ENCODE results near the gene CDKN2B-AS1.

CDKN2B-AS1 gene

GRCh38 chr9:22158271-22158670, 163.7 kb downstream of the CDKN2B-AS1 start:
- Histone ChIP-seq H3K4me2 (ENCODE audit: low read length) (no peak overlapping the region), H3K4me1 (no peaks in the 10 kb centered on the region), H3K36me3 (ENCODE audit: control insufficient read depth, insufficient read depth, low read length) (no peaks in the 10 kb centered on the region), H3K9ac (no peak overlapping the region), H3K4me3 (ENCODE audit: low read depth, low read length) (no peak overlapping the region), H3K27ac (no peak overlapping the region), H2AFZ (no peak overlapping the region), H3K27me3 (ENCODE audit: control insufficient read depth, insufficient read depth, low read length) (no peaks in the 10 kb centered on the region), H3K9me3 (ENCODE audit: control insufficient read depth, low read length) (no peaks in the 10 kb centered on the region), H3K79me2 (no peaks in the 10 kb centered on the region)
- TF ChIP-seq, protein P1, sequence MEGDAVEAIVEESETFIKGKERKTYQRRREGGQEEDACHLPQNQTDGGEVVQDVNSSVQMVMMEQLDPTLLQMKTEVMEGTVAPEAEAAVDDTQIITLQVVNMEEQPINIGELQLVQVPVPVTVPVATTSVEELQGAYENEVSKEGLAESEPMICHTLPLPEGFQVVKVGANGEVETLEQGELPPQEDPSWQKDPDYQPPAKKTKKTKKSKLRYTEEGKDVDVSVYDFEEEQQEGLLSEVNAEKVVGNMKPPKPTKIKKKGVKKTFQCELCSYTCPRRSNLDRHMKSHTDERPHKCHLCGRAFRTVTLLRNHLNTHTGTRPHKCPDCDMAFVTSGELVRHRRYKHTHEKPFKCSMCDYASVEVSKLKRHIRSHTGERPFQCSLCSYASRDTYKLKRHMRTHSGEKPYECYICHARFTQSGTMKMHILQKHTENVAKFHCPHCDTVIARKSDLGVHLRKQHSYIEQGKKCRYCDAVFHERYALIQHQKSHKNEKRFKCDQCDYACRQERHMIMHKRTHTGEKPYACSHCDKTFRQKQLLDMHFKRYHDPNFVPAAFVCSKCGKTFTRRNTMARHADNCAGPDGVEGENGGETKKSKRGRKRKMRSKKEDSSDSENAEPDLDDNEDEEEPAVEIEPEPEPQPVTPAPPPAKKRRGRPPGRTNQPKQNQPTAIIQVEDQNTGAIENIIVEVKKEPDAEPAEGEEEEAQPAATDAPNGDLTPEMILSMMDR (IDR thresholded peaks at IDR 0.05) = no peak

DNA sequence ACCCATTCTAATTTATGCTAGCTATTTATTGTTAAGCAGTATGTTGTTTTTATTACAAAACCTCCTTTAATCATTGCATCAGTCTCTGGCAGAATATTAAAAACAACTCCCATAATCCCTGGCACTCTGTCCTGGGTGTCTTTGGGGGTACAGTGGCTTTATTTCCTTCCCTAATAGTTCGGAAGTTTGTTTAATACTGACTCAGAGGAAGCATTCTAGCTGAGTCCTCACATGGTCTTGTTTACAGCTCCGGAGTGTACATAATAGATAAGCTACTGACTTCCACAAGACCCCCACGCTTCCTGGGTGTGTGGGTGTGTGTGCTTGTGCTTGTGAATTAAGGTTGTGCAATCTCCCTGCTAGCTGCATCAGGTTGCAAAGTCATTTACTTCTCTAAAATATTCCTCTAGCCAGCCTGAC, 164.3 kb downstream of the CDKN2B-AS1 start:
- no peak overlapping the region for H3K4me3 ChIP-seq (ENCODE audit: low read depth, low read length)
- H3K27me3 ChIP-seq (ENCODE audit: control insufficient read depth, insufficient read depth, low read length) = no peaks in the 10 kb centered on the region
- H3K27ac ChIP-seq = no peak overlapping the region
- TF ChIP-seq, protein P1 (IDR thresholded peaks at IDR 0.05) = no peak
- H3K4me2 ChIP-seq (ENCODE audit: low read length) = no peak overlapping the region
- no peaks in the 10 kb centered on the region for H3K36me3 ChIP-seq (ENCODE audit: control insufficient read depth, insufficient read depth, low read length)
- no peak overlapping the region for H2AFZ ChIP-seq
- H3K9me3 ChIP-seq (ENCODE audit: control insufficient read depth, low read length) = no peaks in the 10 kb centered on the region
- no peaks in the 10 kb centered on the region for H3K4me1 ChIP-seq
- H3K9ac ChIP-seq = no peak overlapping the region
- no peaks in the 10 kb centered on the region for H3K79me2 ChIP-seq

GRCh38 chr9:22159586-22159985, 165.0 kb downstream of the CDKN2B-AS1 start:
- Histone ChIP-seq H3K4me1 (no peaks in the 10 kb centered on the region), H3K4me2 (ENCODE audit: low read length) (no peak overlapping the region), H3K4me3 (ENCODE audit: low read depth, low read length) (no peak overlapping the region), H3K9ac (no peak overlapping the region), H3K27ac (no peak overlapping the region), H3K27me3 (ENCODE audit: control insufficient read depth, insufficient read depth, low read length) (no peaks in the 10 kb centered on the region), H3K79me2 (no peaks in the 10 kb centered on the region), H3K9me3 (ENCODE audit: control insufficient read depth, low read length) (no peaks in the 10 kb centered on the region), H3K36me3 (ENCODE audit: control insufficient read depth, insufficient read depth, low read length) (no peaks in the 10 kb centered on the region), H2AFZ (no peak overlapping the region)
- TF ChIP-seq, protein P1 (IDR thresholded peaks at IDR 0.05) = no peak

DNA sequence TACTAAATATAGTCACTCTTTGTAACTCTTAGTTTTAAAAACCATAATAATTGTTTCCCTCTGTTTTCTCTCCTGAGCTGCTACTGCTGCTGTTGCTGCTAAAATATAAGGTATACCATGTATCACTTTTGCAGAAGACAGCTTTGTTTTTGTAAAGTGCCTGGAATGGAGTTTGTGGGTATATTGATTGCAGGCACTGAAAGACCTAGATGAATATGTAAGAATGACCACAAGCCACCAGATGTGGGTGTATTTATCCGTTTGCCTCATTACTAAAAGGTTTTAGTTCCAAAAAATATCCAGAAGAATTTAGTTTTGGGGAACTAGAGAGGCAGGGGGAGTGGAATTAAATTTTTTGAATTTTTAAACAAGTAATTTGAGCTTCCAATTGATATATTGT, 165.6 kb downstream of the CDKN2B-AS1 start:
- Histone ChIP-seq H3K79me2 (no peaks in the 10 kb centered on the region), H2AFZ (no peak overlapping the region), H3K27ac (no peak overlapping the region), H3K9ac (no peak overlapping the region), H3K27me3 (ENCODE audit: control insufficient read depth, insufficient read depth, low read length) (no peaks in the 10 kb centered on the region), H3K9me3 (ENCODE audit: control insufficient read depth, low read length) (no peaks in the 10 kb centered on the region), H3K36me3 (ENCODE audit: control insufficient read depth, insufficient read depth, low read length) (no peaks in the 10 kb centered on the region), H3K4me2 (ENCODE audit: low read length) (no peak overlapping the region), H3K4me3 (ENCODE audit: low read depth, low read length) (no peak overlapping the region), H3K4me1 (no peaks in the 10 kb centered on the region)
- TF ChIP-seq, protein P1 (IDR thresholded peaks at IDR 0.05) = no peak

GRCh38 chr9:22165144-22165543, 170.6 kb downstream of the CDKN2B-AS1 start:
- no peaks in the 10 kb centered on the region for H3K9me3 ChIP-seq (ENCODE audit: control insufficient read depth, low read length)
- no peak overlapping the region for H3K27ac ChIP-seq

More at GRCh38 chr9:22165144-22165543, 170.6 kb downstream of the CDKN2B-AS1 start:
- TF ChIP-seq, protein P1 (IDR thresholded peaks at IDR 0.05) = no peak
- Histone ChIP-seq H3K4me3 (ENCODE audit: low read depth, low read length) (no peak overlapping the region), H3K9ac (no peak overlapping the region), H3K4me2 (ENCODE audit: low read length) (no peak overlapping the region), H2AFZ (no peak overlapping the region), H3K27me3 (ENCODE audit: control insufficient read depth, insufficient read depth, low read length) (no peaks in the 10 kb centered on the region), H3K36me3 (ENCODE audit: control insufficient read depth, insufficient read depth, low read length) (no peaks in the 10 kb centered on the region), H3K4me1 (no peaks in the 10 kb centered on the region), H3K79me2 (no peaks in the 10 kb centered on the region)

All from parathyroid adenoma (tissue), 2 donors.